MCF 10A (cell line): ENCODE results near the gene RBM12. TPM values are rescaled to one million over a fixed set of nuclear protein-coding genes. Genes with fewer than 3 reads are reported as not detected.

ENCODE experiments used
- BruUV-seq: library from RNA; stranded (reverse); fragments of 400-500 nt; replicated peaks from 2 replicates; lab custom pipeline; 2021; lab: Mats Ljungman, UMichigan
- CTCF ChIA-PET: fragments of 300-600 bp; sonication (Branson Sonifier 250); formaldehyde crosslinking; extraction: SDS; loops from one replicate; lab custom pipeline; 2021; ENCODE audit warnings: antibody characterized with exemption, inconsistent platforms; lab: Yijun Ruan, JAX
- POLR2A ChIA-PET: fragments of 300-600, 350-650 bp; sonication (Branson Sonifier 250); formaldehyde crosslinking; extraction: SDS; loops from one replicate; lab custom pipeline; 2020; ENCODE audit warnings: antibody characterized with exemption, inconsistent platforms; lab: Yijun Ruan, JAX
- DNase-seq: peaks from one replicate; pipeline ENCODE4 v3.0.0-alpha.2; 2018; ENCODE audit not compliant: unreplicated experiment
- H3K27ac Mint-ChIP-seq: one replicate; pipeline ENCODE4 v1.8.0; 2022; ENCODE audit warnings: mild to moderate bottlenecking, low read depth, mixed read lengths; ENCODE audit not compliant: unreplicated experiment
- H3K27me3 Mint-ChIP-seq: one replicate; pipeline ENCODE4 v1.8.0; 2022; ENCODE audit warnings: mixed read lengths; ENCODE audit not compliant: insufficient read depth, unreplicated experiment
- H3K36me3 Mint-ChIP-seq: one replicate; pipeline ENCODE4 v1.8.0; 2022; ENCODE audit warnings: mild to moderate bottlenecking, moderate library complexity, mixed read lengths; ENCODE audit not compliant: insufficient read depth, unreplicated experiment
- H3K4me1 Mint-ChIP-seq: one replicate; pipeline ENCODE4 v1.8.0; 2022; ENCODE audit warnings: mixed read lengths; ENCODE audit not compliant: insufficient read depth, unreplicated experiment
- H3K4me3 Mint-ChIP-seq: one replicate; pipeline ENCODE4 v1.8.0; 2022; ENCODE audit warnings: mild to moderate bottlenecking, moderate library complexity, mixed read lengths; ENCODE audit not compliant: unreplicated experiment
- H3K9me3 Mint-ChIP-seq: one replicate; pipeline ENCODE4 v1.8.0; 2022; ENCODE audit warnings: mixed read lengths; ENCODE audit not compliant: unreplicated experiment
- intact Hi-C: fragments of 100-400 bp; cut with micrococcal nuclease; formaldehyde crosslinking; loops from 2 replicates; pipeline ENCODE4 v1.14.1; 2022
- total RNA-seq: library from RNA; stranded (reverse); gene quantifications from 2 replicates; pipeline ENCODE4 v1.2.3, GENCODE V29; 2022
- TF ChIP-seq, protein P1 (sequence below): fragments of 200-600 bp; IDR thresholded peaks from one replicate; pipeline ENCODE4 v1.8.0; 2022; ENCODE audit warnings: antibody characterized with exemption, mild to moderate bottlenecking; ENCODE audit not compliant: unreplicated experiment

The RBM12 gene
- total RNA-seq, 1 experiment from 2014 or later: 60.1 TPM

DNA sequence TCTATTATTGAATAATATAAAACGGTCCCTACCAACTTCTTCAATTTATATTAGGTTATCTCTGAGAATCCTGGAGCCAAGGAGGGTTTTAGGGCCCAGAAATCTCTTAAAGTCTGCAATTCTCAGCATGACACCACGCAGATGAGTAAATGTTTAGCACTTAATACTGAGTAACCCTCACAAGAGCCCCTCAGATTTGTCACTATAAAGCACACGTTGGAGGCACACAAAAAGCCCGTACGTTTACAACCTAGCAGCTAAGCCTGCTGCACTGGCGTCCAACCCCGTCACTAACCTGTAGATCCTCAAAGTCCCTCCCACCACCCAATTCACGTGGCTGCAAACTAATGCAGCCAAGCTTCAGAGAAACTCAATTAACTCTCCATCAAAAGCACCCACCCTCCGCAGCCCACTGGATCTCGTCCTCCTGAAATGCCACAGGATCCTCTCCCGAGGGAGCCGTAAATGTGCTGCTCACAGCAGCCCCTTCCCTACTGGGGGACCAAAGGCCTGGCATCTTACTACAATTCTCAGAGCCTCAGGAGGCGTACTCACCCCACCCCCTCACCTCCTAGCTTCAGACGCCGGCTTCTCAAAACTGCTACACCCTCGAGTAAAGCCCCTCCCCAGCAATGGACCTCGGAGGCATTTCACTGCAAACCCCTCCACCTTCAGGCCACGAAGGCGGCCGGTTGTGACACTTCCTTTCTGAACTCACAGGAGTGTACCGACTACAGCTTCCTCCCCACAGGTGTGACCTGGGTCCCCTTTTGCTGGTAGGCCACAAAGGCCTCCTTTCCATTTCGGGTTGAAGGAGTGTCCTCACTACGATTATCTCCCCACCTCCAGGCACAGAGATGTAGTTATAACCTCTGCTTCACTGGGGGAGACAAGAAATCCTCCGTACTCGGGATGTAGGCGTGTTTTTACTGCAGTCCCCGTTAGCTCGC lies 909 bp downstream of the RBM12 start:
- CTCF ChIA-PET: interaction anchor here (0.5 to 1.0 kb wide), 7 partner anchors 12 to 407 kb away, joined by 3 to 4 read pairs (median 3); partner anchors contain the start of gene SCAND1
- peaks cover 13% of the 10 kb centered on the region for H3K36me3 Mint-ChIP-seq
- peak; percentile 51 for DNase-seq
- no TSS peak for BruUV-seq
- H3K4me1 Mint-ChIP-seq: peaks cover 19% of the 10 kb centered on the region
- H3K4me3 Mint-ChIP-seq: peak overlapping the region; percentile 94
- peak overlapping the region; percentile 98 for H3K27ac Mint-ChIP-seq
- TF ChIP-seq, protein P1, sequence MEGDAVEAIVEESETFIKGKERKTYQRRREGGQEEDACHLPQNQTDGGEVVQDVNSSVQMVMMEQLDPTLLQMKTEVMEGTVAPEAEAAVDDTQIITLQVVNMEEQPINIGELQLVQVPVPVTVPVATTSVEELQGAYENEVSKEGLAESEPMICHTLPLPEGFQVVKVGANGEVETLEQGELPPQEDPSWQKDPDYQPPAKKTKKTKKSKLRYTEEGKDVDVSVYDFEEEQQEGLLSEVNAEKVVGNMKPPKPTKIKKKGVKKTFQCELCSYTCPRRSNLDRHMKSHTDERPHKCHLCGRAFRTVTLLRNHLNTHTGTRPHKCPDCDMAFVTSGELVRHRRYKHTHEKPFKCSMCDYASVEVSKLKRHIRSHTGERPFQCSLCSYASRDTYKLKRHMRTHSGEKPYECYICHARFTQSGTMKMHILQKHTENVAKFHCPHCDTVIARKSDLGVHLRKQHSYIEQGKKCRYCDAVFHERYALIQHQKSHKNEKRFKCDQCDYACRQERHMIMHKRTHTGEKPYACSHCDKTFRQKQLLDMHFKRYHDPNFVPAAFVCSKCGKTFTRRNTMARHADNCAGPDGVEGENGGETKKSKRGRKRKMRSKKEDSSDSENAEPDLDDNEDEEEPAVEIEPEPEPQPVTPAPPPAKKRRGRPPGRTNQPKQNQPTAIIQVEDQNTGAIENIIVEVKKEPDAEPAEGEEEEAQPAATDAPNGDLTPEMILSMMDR: no peak
- POLR2A ChIA-PET: interaction anchor here (0.6 to 7.8 kb wide), 49 partner anchors 9 to 558 kb away, joined by 3 to 124 read pairs (median 4); partner anchors contain the start of genes CEP250, EIF6, ERGIC3 and NFS1
- no peaks in the 10 kb centered on the region for H3K9me3 Mint-ChIP-seq
- no peaks in the 10 kb centered on the region for H3K27me3 Mint-ChIP-seq
- intact Hi-C loops: loop anchor here (5.0 to 10.0 kb wide), 2 partner anchors 46 to 99 kb away; partner anchors contain the start of gene SPAG4

DNA sequence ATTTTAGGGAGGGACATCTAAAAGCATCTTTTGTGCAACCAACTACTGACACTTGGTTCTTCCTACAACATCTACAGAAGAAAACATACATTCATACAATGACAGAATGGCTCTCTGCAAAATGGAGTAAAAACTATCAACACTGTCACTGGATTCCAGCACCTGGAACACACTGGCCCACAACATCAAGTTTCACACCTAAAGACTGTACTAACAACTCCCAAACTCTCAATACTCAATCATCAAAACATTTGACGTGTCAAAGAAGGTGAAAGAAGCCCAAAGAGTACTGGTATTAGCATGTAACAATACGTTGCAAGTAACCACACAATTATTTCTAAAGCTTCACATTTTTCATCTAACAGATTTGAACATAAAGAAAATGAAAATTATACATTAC lies 2.1 kb downstream of the RBM12 start:
- TF ChIP-seq, protein P1: no peak
- Mint-ChIP-seq H3K4me3 (peak overlapping the region; percentile 94), H3K27me3 (no peaks in the 10 kb centered on the region), H3K9me3 (no peaks in the 10 kb centered on the region), H3K36me3 (peaks cover 13% of the 10 kb centered on the region), H3K27ac (peak overlapping the region; percentile 98), H3K4me1 (peaks cover 20% of the 10 kb centered on the region)
- intact Hi-C loops: loop anchor here (5.0 to 10.0 kb wide), 2 partner anchors 45 to 98 kb away; partner anchors contain the start of gene SPAG4
- DNase-seq: no peak
- no TSS peak for BruUV-seq
- ChIA-PET CTCF (interaction anchor here (0.7 to 0.8 kb wide), 2 partner anchors 192 to 280 kb away, joined by 3 read pairs; no protein-coding TSS in a partner anchor), POLR2A (interaction anchor here (0.7 to 7.8 kb wide), 22 partner anchors 8 to 358 kb away, joined by 3 to 124 read pairs (median 10); partner anchors contain the start of genes CEP250, NFS1, PHF20 and RBM39)

DNA sequence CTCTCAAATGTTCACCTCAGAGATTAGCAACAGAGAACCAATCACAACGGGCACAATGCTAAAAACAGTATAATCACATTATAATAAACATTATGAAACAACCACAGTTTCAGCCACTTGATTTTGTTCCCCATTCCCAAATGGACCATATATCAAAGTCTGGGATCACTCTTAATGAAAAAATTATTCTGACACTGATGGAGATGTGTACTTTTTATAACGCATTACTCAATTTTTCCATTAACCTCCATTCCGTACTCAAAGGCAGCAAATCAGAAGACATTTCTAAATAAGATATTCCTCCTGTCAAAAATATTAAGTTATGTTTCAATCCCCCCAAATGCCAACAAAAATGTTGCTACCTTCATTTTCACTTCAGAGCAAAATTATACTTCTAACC lies 2.8 kb downstream of the RBM12 start:
- POLR2A ChIA-PET: interaction anchor here (0.7 to 7.8 kb wide), 16 partner anchors 8 to 354 kb away, joined by 3 to 124 read pairs (median 8); partner anchors contain the start of genes CEP250, NFS1, RBM39 and ROMO1
- intact Hi-C loops: loop anchor here (5.0 to 10.0 kb wide), 2 partner anchors 45 to 97 kb away; partner anchors contain the start of gene SPAG4
- Mint-ChIP-seq H3K9me3 (no peaks in the 10 kb centered on the region), H3K27me3 (no peaks in the 10 kb centered on the region), H3K4me3 (peak overlapping the region; percentile 94), H3K27ac (peak overlapping the region; percentile 98), H3K4me1 (peaks cover 26% of the 10 kb centered on the region), H3K36me3 (peaks cover 20% of the 10 kb centered on the region)
- DNase-seq: no peak
- TF ChIP-seq, protein P1: no peak
- BruUV-seq: no TSS peak
- CTCF ChIA-PET: interaction anchor here (0.7 to 0.8 kb wide), 2 partner anchors 192 to 280 kb away, joined by 3 read pairs; no protein-coding TSS in a partner anchor
